ENCODE results near the gene NOG. TPM values are rescaled to one million over a fixed set of nuclear protein-coding genes. Genes with fewer than 3 reads are reported as not detected.

The NOG gene
- total RNA-seq, 4 donors from 2014 or later, result not detected

DNA sequence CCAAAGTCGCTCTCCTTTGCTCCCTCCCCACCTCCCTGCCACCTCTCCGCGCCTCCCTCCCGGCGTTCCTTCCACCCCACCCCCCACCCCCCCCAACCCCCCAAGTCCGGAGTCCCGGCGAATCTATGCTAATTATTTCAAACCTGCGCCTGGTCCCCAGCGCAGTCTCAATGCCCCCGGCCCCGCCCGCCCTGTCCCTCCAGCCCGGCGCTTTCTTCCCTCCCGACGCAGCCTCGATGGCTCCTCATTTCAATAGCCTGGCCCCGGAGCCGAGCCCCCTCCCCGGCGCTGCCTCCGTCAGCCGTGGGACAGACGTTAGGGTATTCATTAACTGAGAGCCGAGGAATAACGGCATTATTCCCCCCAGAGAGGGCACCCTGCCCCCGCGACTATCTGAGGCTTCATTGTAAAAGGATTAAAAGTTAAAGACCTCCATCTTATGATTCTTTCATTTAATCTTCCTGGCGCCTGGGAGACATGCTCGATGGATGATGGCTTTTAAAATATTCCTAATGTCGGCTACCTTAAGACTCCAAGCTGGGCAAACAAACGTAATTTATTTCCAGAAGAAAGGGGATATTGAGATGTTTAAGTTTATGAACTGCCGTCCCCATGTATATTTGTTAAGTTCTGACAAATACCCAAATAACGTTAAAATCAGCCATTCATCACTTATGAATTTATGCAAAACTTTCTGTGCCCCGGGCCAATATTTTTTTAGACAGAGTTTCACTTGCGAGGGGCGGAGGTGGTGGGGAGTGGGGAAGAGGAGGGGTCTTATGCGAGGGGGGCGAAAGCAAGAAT is 3.4 kb downstream of the NOG start:
- Histone ChIP-seq H3K27ac (no peak overlapping the region), H3K4me3 (peak overlapping the region in 1 of 4 donors; percentile 17), H3K36me3 (no peaks in the 10 kb centered on the region), H3K9me3 (no peaks in the 10 kb centered on the region), H3K4me1 (peaks cover 14 to 50% (median 41%) of the 10 kb centered on the region in 4 donors), H3K27me3 (peaks cover 92% of the 10 kb centered on the region)
- 2 to 3% methylated on average over 10 to 40 of the region's 40 CpGs for WGBS, 2 donors (ENCODE audit: low coverage in 1 of 2)
- intact Hi-C loops (cut with DNase I; ENCODE audit: low total_unique reads) (loop anchor here (10.0 kb wide), 1 partner anchor 178 kb away; no protein-coding TSS in a partner anchor), in situ Hi-C loops (cut with MboI; ENCODE audit: low pct_ligation_motif_present in 1 of 4, low pct_unique_long_range_greater_than_20kb in 1 of 4, low sequenced_read_pairs in 3 of 4) (loop anchor here in 1 of 4 donors (25.0 kb wide), 1 partner anchor 115 kb away; no protein-coding TSS in a partner anchor)
- DNase-seq, result no peak
- TF ChIP-seq, protein P1, sequence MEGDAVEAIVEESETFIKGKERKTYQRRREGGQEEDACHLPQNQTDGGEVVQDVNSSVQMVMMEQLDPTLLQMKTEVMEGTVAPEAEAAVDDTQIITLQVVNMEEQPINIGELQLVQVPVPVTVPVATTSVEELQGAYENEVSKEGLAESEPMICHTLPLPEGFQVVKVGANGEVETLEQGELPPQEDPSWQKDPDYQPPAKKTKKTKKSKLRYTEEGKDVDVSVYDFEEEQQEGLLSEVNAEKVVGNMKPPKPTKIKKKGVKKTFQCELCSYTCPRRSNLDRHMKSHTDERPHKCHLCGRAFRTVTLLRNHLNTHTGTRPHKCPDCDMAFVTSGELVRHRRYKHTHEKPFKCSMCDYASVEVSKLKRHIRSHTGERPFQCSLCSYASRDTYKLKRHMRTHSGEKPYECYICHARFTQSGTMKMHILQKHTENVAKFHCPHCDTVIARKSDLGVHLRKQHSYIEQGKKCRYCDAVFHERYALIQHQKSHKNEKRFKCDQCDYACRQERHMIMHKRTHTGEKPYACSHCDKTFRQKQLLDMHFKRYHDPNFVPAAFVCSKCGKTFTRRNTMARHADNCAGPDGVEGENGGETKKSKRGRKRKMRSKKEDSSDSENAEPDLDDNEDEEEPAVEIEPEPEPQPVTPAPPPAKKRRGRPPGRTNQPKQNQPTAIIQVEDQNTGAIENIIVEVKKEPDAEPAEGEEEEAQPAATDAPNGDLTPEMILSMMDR (IDR thresholded peaks at IDR 0.05), result no peak
- TF ChIP-seq EP300 (IDR thresholded peaks at IDR 0.05; ENCODE audit: low read depth) (no peak), POLR2AphosphoS5 (IDR thresholded peaks at IDR 0.05) (no peak), POLR2A (IDR thresholded peaks at IDR 0.05) (no peak)

DNA sequence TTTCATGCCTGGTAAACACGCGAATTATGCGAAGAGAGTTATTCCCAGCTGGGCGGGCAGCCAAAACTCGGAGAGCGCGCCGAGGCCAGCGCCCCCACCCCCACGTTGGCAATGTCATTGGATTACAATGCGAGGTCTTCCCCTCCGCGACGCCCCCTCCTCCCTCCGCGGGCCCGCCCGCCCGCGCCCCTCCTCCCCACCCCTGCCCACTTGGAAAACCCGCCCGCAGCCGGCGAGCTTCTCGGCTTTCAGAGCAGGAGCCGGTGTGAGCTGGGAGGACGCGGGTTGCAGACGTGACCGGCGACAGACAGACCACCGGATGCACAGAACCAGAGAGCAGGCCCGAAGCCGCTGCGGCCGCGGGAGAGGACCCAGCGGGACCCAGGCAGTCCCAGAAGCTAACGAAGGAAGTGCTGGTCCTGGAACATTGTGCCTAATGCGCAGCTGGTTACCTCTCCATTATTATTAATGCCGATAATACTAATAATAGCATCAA is 4.0 kb downstream of the NOG start:
- intact Hi-C loops (cut with DNase I; ENCODE audit: low total_unique reads), result loop anchor here (10.0 kb wide), 1 partner anchor 177 kb away; no protein-coding TSS in a partner anchor
- 0 to 5% methylated on average over 1 to 41 of the region's 41 CpGs for WGBS, 2 donors (ENCODE audit: low coverage in 1 of 2)
- H3K4me1 ChIP-seq, result peaks cover 14 to 47% (median 40%) of the 10 kb centered on the region in 4 donors

DNA sequence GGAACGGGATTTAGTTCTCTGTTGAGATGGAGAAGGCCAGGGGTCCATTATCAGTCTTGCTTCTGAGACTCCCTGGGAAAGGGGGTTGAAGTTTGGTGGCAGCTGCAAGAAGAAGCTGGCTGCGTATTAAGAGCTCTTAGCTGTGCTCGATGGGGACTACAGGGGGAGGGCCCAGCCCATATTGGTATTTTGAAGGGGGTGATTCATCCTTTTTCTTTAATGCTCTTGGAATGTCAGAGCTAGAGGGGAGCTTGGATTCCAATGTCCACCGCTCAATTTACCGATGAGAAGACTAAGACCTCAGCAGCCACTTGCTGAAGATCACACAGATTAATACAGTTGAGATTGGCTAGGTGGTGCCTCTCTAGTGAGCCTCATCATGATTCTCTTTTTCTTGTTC is 5.0 kb downstream of the NOG start:
- no peak for DNase-seq
- Histone ChIP-seq H3K36me3 (no peaks in the 10 kb centered on the region), H3K4me1 (peaks cover 10 to 37% (median 32%) of the 10 kb centered on the region in 4 donors), H3K27ac (no peak overlapping the region), H3K27me3 (peaks cover 79% of the 10 kb centered on the region), H3K9me3 (no peaks in the 10 kb centered on the region), H3K4me3 (no peak overlapping the region)
- in situ Hi-C loops (cut with MboI; ENCODE audit: low pct_ligation_motif_present in 1 of 4, low pct_unique_long_range_greater_than_20kb in 1 of 4, low sequenced_read_pairs in 3 of 4), result loop anchor here in 1 of 4 donors (25.0 kb wide), 1 partner anchor 114 kb away; no protein-coding TSS in a partner anchor
- TF ChIP-seq, protein P1 (IDR thresholded peaks at IDR 0.05), result no peak
- TF ChIP-seq POLR2AphosphoS5 (IDR thresholded peaks at IDR 0.05), result no peak
- TF ChIP-seq POLR2A (IDR thresholded peaks at IDR 0.05), result no peak
- 76 to 85% methylated on average over 4 to 5 of the region's 5 CpGs for WGBS, 2 donors (ENCODE audit: low coverage in 1 of 2)
- intact Hi-C loops (cut with DNase I; ENCODE audit: low total_unique reads), result loop anchor here (10.0 kb wide), 1 partner anchor 176 kb away; no protein-coding TSS in a partner anchor

More for the DNA sequence above, 4.0 kb downstream of the NOG start:
- H3K36me3 ChIP-seq, result no peaks in the 10 kb centered on the region
- in situ Hi-C loops (cut with MboI; ENCODE audit: low pct_ligation_motif_present in 1 of 4, low pct_unique_long_range_greater_than_20kb in 1 of 4, low sequenced_read_pairs in 3 of 4), result loop anchor here in 1 of 4 donors (25.0 kb wide), 1 partner anchor 115 kb away; no protein-coding TSS in a partner anchor
- TF ChIP-seq EP300 (IDR thresholded peaks at IDR 0.05; ENCODE audit: low read depth) (no peak), POLR2A (IDR thresholded peaks at IDR 0.05) (no peak), POLR2AphosphoS5 (IDR thresholded peaks at IDR 0.05) (no peak)
- TF ChIP-seq, protein P1 (IDR thresholded peaks at IDR 0.05), result no peak
- no peak overlapping the region for H3K27ac ChIP-seq
- DNase-seq, result no peak
- peaks cover 86% of the 10 kb centered on the region for H3K27me3 ChIP-seq
- H3K9me3 ChIP-seq, result no peaks in the 10 kb centered on the region
- peak overlapping the region in 1 of 4 donors; percentile 17 for H3K4me3 ChIP-seq

DNA sequence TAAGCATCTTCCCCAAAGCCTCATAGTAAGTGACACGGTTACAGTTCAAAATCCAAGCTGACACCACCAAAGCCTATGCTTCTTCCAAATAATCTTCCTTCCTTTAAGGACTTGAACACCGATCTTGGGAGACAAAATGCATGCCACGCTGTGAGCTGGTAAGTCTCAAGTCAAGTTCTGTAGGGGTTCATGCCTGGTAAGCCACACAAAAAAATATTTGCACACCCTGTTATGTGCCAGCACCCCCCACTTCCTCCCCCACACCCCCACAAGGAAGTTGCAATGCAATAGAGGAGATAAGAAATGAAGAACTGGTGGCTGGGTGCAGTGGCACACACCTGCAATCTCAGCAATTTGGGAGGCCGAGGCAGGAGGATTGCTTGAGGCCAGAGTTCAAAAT is 5.6 kb downstream of the NOG start:
- intact Hi-C loops (cut with DNase I; ENCODE audit: low total_unique reads) (loop anchor here (10.0 kb wide), 1 partner anchor 176 kb away; no protein-coding TSS in a partner anchor), in situ Hi-C loops (cut with MboI; ENCODE audit: low pct_ligation_motif_present in 1 of 4, low pct_unique_long_range_greater_than_20kb in 1 of 4, low sequenced_read_pairs in 3 of 4) (loop anchor here in 1 of 4 donors (25.0 kb wide), 1 partner anchor 113 kb away; no protein-coding TSS in a partner anchor)
- H3K4me3 ChIP-seq, result no peak overlapping the region
- no peak for DNase-seq
- peaks cover 10 to 33% (median 26%) of the 10 kb centered on the region in 4 donors for H3K4me1 ChIP-seq
- no peaks in the 10 kb centered on the region for H3K9me3 ChIP-seq
- no peak overlapping the region for H3K27ac ChIP-seq
- no peaks in the 10 kb centered on the region for H3K36me3 ChIP-seq
- TF ChIP-seq EP300 (IDR thresholded peaks at IDR 0.05; ENCODE audit: low read depth) (no peak), POLR2A (IDR thresholded peaks at IDR 0.05) (no peak)
- TF ChIP-seq, protein P1 (IDR thresholded peaks at IDR 0.05), result no peak
- peaks cover 73% of the 10 kb centered on the region for H3K27me3 ChIP-seq
- WGBS, 2 donors (ENCODE audit: low coverage in 1 of 2), result 75 to 82% methylated on average over 3 to 4 of the region's 4 CpGs

All from transverse colon (tissue), 4 donors.